Neuron (in vitro differentiated cells): ENCODE data around the gene PRDM15.

Experiments
- H2AFZ ChIP-seq: one replicate; pipeline ENCODE4 v1.6.1; 2013; ENCODE audit warnings: low read depth, mild to moderate bottlenecking, inconsistent platforms, low read length, moderate library complexity
- H3K27me3 ChIP-seq: one replicate; pipeline ENCODE4 v1.6.1; 2013; ENCODE audit warnings: low read length; ENCODE audit not compliant: insufficient read depth
- H3K36me3 ChIP-seq: one replicate; pipeline ENCODE4 v1.6.1; 2013; ENCODE audit warnings: low read length; ENCODE audit not compliant: insufficient read depth
- H3K4me1 ChIP-seq: one replicate; pipeline ENCODE4 v1.6.1; 2013; ENCODE audit warnings: low read length; ENCODE audit not compliant: insufficient read depth
- H3K4me3 ChIP-seq: 2 replicates; pipeline ENCODE4 v1.5.1; 2013; ENCODE audit warnings: mild to moderate bottlenecking, low read length, moderate library complexity
- H3K9me3 ChIP-seq: one replicate; pipeline ENCODE4 v1.6.1; 2013; ENCODE audit warnings: low read length

PRDM15 gene

DNA sequence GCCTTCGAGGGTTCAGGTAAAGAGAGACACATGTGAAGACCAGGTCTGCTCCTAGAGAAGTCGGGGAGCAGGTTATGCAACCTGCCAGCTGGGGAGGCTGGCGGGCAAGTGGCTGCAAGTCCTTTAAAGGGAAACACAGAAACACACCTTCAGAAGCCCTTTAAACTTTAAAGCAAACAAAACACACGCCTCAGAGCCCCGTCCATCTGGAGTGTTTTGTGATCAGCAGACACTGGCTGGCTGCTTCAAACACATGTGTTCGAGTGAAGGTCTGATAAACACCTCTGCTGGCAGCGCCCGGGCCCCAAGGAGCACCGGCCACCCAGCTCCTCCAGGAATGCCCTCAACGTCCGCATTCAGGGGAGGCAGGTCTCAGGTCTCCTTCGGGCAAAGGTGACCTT is 127.5 kb downstream of the PRDM15 start:
- H3K4me3 ChIP-seq = no peak overlapping the region
- peaks cover 62% of the 10 kb centered on the region for H3K4me1 ChIP-seq
- no peak overlapping the region for H2AFZ ChIP-seq
- H3K36me3 ChIP-seq = no peaks in the 10 kb centered on the region
- peaks cover 3% of the 10 kb centered on the region for H3K27me3 ChIP-seq
- H3K9me3 ChIP-seq = no peaks in the 10 kb centered on the region

DNA sequence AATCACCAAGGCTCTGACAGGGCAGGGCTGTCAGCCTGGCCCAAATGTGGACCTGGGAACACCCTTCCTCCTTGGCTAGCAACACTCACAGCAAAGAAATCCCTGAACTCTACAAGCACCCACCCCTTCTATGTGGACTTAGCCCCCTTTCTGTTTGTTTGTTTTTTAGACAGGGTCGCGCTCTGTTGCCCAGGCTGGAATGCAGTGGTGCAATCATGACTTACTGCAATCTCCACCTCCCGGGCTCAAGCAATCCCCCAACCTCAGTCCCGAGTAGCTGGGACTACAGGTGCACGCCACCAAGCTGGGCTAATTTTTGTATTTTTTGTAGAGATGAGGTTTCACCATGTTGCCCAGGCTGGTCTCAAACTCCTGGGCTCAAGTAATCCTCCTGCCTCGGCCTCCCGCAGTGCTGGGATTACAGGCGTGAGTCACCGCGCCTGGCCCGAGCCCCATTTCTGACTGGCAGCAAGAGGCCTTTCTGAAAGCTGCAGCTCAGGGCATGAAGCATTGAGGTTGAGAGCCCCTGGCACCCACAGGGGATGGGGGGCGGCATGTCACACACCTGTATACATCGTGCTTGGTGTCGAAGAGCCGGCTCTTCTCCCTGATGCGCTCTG is 128.5 kb downstream of the PRDM15 start:
- no peaks in the 10 kb centered on the region for H3K9me3 ChIP-seq
- H2AFZ ChIP-seq = no peak overlapping the region
- peaks cover 62% of the 10 kb centered on the region for H3K4me1 ChIP-seq
- H3K36me3 ChIP-seq = no peaks in the 10 kb centered on the region
- peaks cover 2% of the 10 kb centered on the region for H3K27me3 ChIP-seq
- H3K4me3 ChIP-seq = no peak overlapping the region

DNA sequence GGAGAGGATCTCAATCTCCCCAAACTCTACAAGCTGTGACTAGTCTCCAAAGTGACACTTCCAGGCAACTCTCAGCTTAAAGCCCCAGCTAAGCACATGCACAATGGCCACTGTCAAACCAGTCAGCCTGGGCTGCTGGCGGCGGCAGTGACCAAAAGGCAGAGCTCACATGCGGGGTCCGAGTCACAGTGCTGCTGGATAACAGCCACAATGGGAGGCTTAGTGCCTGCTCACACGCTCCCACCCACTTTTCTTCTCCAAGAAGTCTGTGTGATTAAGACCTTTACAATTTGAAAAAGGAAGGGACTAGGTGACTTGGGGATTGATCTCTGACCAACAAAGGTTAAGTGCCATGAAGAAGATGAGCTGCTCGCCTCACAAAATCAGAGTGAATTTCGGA is 129.1 kb downstream of the PRDM15 start:
- Histone ChIP-seq H2AFZ (no peak overlapping the region), H3K4me1 (peaks cover 61% of the 10 kb centered on the region), H3K4me3 (no peak overlapping the region), H3K36me3 (no peaks in the 10 kb centered on the region), H3K9me3 (no peaks in the 10 kb centered on the region), H3K27me3 (no peaks in the 10 kb centered on the region)

DNA sequence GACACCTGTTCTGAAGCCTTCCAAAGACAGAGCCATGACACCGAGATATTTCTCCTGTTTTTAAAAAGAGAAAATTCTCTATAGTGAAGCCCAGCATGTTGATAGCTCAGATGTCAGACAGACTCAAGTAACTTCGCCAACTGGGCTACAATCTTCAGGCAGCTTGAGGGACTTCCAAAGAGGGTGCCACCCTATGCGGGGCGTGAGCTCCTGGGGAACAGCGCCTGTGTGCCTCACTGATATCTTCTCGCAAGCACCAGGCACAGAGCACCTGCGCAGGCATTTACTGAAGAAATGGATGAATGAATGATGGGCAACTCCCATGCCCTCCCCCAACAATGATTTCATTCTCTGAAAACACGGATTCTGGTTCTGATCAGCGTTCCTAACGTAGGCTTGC is 129.9 kb downstream of the PRDM15 start:
- Histone ChIP-seq H3K36me3 (no peaks in the 10 kb centered on the region), H3K4me1 (peaks cover 53% of the 10 kb centered on the region), H3K27me3 (no peaks in the 10 kb centered on the region), H2AFZ (no peak overlapping the region), H3K9me3 (no peaks in the 10 kb centered on the region), H3K4me3 (no peak overlapping the region)
